ENCODE measurements around the gene EPS15. TPM values are rescaled to one million over a fixed set of nuclear protein-coding genes. Genes with fewer than 3 reads are reported as not detected.
A peak's percentile ranks its signal among the peaks of the same experiment; 100 is the strongest.

Gene EPS15
- total and polyA plus RNA-seq, 9 of the 15 experiments (the other 6 are each of a cell fraction or from before 2014, with no cell fraction given): 23.1 to 69.0 (median 41.7) TPM

GRCh38 chr1:51305371-51305823, 213.7 kb downstream of the EPS15 start:
- DNase-seq (ENCODE audit: extremely low read depth in 1 of 4, low spot score in 3 of 4) (no peak), ATAC-seq (no peak), FAIRE-seq (no peak)
- no peaks in the 10 kb centered on the region for H4K20me1 ChIP-seq (replicated peaks; ENCODE audit: control insufficient read depth, insufficient read depth, low read length)
- in situ Hi-C loops (cut with MboI): no loop called here
- H3K4me1 ChIP-seq (replicated peaks in 1 of 2; ENCODE audit: control insufficient read depth in 2 of 2, insufficient read depth in 2 of 2, low read length in 2 of 2): peaks cover 18 to 46% of the 10 kb centered on the region in 2 experiments; a peak in 4 of 5 replicates
- no peaks in the 10 kb centered on the region for H3K79me2 ChIP-seq (ENCODE audit: control insufficient read depth, insufficient read depth, low read length)
- ChIA-PET POLR2A (interaction anchor here (0.6 to 1.4 kb wide), 6 partner anchors 9 to 607 kb away, joined by 3 to 6 read pairs (median 4); partner anchors contain the start of gene RNF11), CTCF (ENCODE audit: low intra/inter-chr PET ratio) (no interaction called here)
- H3K27ac ChIP-seq (ENCODE audit: extremely low read depth, low read depth, low read length): no peak overlapping the region
- H3K9me3 ChIP-seq (replicated peaks; ENCODE audit: control insufficient read depth, insufficient read depth, low read depth, low read length): no peaks in the 10 kb centered on the region; the same call in 1 of the 2 replicates
- no peak for TF ChIP-seq MCM5 (IDR thresholded peaks at IDR 0.05; ENCODE audit: low read depth)
- no peak overlapping the region for H3K4me3 ChIP-seq
- no peaks in the 10 kb centered on the region for H3K9me1 ChIP-seq (ENCODE audit: control insufficient read depth, insufficient read depth, low read length)
- BruUV-seq (replicated peaks): no TSS peak
- no peak overlapping the region for H3K4me2 ChIP-seq (ENCODE audit: insufficient read depth, low read length)
- H3K27me3 ChIP-seq (ENCODE audit: control insufficient read depth in 2 of 2, insufficient read depth in 2 of 2, low read length in 2 of 2): no peaks in the 10 kb centered on the region
- no peak overlapping the region for H2AFZ ChIP-seq (ENCODE audit: low read depth, low read length)
- intact Hi-C loops (cut with micrococcal nuclease): no loop called here
- H3K36me3 ChIP-seq (ENCODE audit: control insufficient read depth, insufficient read depth, low read length): no peaks in the 10 kb centered on the region
- H3K9ac ChIP-seq (ENCODE audit: insufficient read depth in 1 of 2, low read depth in 2 of 2, low read length in 2 of 2): peak overlapping the region in 1 of 2 experiments; percentile 55; a peak in 1 of 4 replicates
- WGBS (ENCODE audit: insufficient coverage, low coverage, missing lambda C conversion rate): 37% methylated on average over 4 of the region's 4 CpGs

- no peak overlapping the region for H3K4me2 ChIP-seq (ENCODE audit: insufficient read depth, low read length)
- 0% methylated on average over 1 of the region's 1 CpG for WGBS (ENCODE audit: insufficient coverage, low coverage, missing lambda C conversion rate)
Observed at GRCh38 chr1:51304360-51304759, 214.7 kb downstream of the EPS15 start.

More at GRCh38 chr1:51304360-51304759, 214.7 kb downstream of the EPS15 start:
- Histone ChIP-seq H3K9ac (ENCODE audit: insufficient read depth in 1 of 2, low read depth in 2 of 2, low read length in 2 of 2) (peak overlapping the region in 1 of 2 experiments; percentile 60; a peak in 1 of 4 replicates), H3K9me3 (replicated peaks; ENCODE audit: control insufficient read depth, insufficient read depth, low read depth, low read length) (no peaks in the 10 kb centered on the region; the same call in 1 of the 2 replicates), H3K79me2 (ENCODE audit: control insufficient read depth, insufficient read depth, low read length) (no peaks in the 10 kb centered on the region), H3K4me1 (replicated peaks in 1 of 2; ENCODE audit: control insufficient read depth in 2 of 2, insufficient read depth in 2 of 2, low read length in 2 of 2) (peaks cover 15 to 52% of the 10 kb centered on the region in 2 experiments; a peak in 4 of 5 replicates), H3K9me1 (ENCODE audit: control insufficient read depth, insufficient read depth, low read length) (no peaks in the 10 kb centered on the region), H3K36me3 (ENCODE audit: control insufficient read depth, insufficient read depth, low read length) (no peaks in the 10 kb centered on the region), H3K27me3 (ENCODE audit: control insufficient read depth in 2 of 2, insufficient read depth in 2 of 2, low read length in 2 of 2) (no peaks in the 10 kb centered on the region), H2AFZ (ENCODE audit: low read depth, low read length) (peak overlapping the region; percentile 64; the same call in 1 of the 2 replicates), H3K27ac (ENCODE audit: extremely low read depth, low read depth, low read length) (no peak overlapping the region), H4K20me1 (replicated peaks; ENCODE audit: control insufficient read depth, insufficient read depth, low read length) (no peaks in the 10 kb centered on the region), H3K4me3 (no peak overlapping the region)
- ChIA-PET CTCF (ENCODE audit: low intra/inter-chr PET ratio) (no interaction called here), POLR2A (interaction anchor here (0.7 to 1.0 kb wide), 2 partner anchors 17 to 27 kb away, joined by 3 read pairs; no protein-coding TSS in a partner anchor)
- no TSS peak for BruUV-seq (replicated peaks)
- intact Hi-C loops (cut with micrococcal nuclease) (no loop called here), in situ Hi-C loops (cut with MboI) (no loop called here)
- ATAC-seq: no peak
- FAIRE-seq: no peak
- TF ChIP-seq KDM1A (IDR thresholded peaks at IDR 0.05) (0 out of 4 replicates have a peak, but pooled peaks of 1 of the 2 experiments have one; percentile 13), ZNF274 (IDR thresholded peaks at IDR 0.05; ENCODE audit: borderline replicate concordance, low read depth, low read length) (no peak), ZFP36 (IDR thresholded peaks at IDR 0.05; ENCODE audit: low read depth, low read length, partially characterized antibody) (peak; percentile 98), ZNF253 (CRISPR knock-in tag; conservative IDR thresholded peaks at IDR 0.05) (no peak), BCOR (IDR thresholded peaks at IDR 0.05) (peak; percentile 65; the same call in 1 of the 2 replicates), SMARCA5 (IDR thresholded peaks at IDR 0.05) (peak; percentile 42; the same call in 1 of the 2 replicates), ZBTB33 (CRISPR knock-in tag; IDR thresholded peaks at IDR 0.05) (no peak), RBM25 (IDR thresholded peaks at IDR 0.05; ENCODE audit: low read depth, low read length, severe bottlenecking) (peak; percentile 84), ZNF436 (CRISPR knock-in tag; IDR thresholded peaks at IDR 0.05) (peak; percentile 81; the same call in 1 of the 2 replicates), TFE3 (CRISPR knock-in tag; IDR thresholded peaks at IDR 0.05) (no peak)
- DNase-seq (ENCODE audit: extremely low read depth in 1 of 4, low spot score in 3 of 4): no peak

All from K562 (cell line).